Measurements from ENCODE around the gene OPA1. TPM values are rescaled to one million over a fixed set of nuclear protein-coding genes. Genes with fewer than 3 reads are reported as not detected.

Gene OPA1
- polyA plus RNA-seq, 1 donor (not counting 4 experiments of a cell fraction or from before 2014, with no cell fraction given): 50.1 TPM

DNA sequence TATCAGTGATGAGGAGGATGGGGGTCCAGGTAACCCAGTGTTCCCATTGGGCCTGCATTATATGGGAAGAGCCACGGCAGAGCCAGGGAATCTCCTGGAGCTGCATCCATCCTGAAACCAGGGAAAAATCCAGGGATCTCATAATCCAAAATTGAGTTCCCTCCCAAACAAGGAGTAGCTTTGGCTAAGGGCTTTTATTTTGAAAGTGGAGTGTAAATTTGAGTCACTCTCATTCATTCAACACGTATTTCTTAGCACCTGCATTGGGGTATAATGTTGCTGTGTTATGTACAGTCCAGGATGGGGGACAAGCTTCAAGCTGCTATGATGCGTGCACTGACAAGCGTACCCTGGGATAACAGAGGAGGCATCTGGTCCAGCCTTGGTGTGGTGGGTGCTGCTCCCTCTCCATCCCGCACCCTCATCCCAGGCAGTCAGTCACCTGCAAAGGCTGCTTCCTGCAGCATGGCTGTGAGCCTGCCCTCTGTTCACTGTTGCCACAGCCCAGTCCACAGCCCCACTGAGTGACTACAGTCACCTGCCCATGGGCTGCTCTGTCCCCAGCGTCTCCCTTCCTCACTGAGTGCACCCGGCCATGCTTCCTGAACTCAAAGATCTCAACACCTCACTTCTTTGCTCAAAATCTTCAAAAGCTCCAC, 135.6 kb downstream of the OPA1 start:
- H3K4me3 ChIP-seq (ENCODE audit: control insufficient read depth in 2 of 3, extremely low read depth in 1 of 3, insufficient read depth in 2 of 3, low read depth in 1 of 3, low read length in 3 of 3): no peak overlapping the region
- no peak for TF ChIP-seq CTCF (optimal IDR thresholded peaks at IDR 0.05 in 1 of 3, IDR thresholded peaks at IDR 0.05 in 1 of 3, conservative IDR thresholded peaks at IDR 0.05 in 1 of 3; ENCODE audit: extremely low read depth in 1 of 3, insufficient read depth in 2 of 3, low read length in 3 of 3)
- no peaks in the 10 kb centered on the region for H3K9me3 ChIP-seq (ENCODE audit: control insufficient read depth, low read depth, low read length)
- H3K4me1 ChIP-seq (ENCODE audit: control insufficient read depth, extremely low read depth, insufficient read depth, low read length): no peaks in the 10 kb centered on the region
- H3K27ac ChIP-seq (ENCODE audit: control insufficient read depth, insufficient read depth, low read length): no peak overlapping the region
- H3K27me3 ChIP-seq (ENCODE audit: control insufficient read depth, extremely low read depth, insufficient read depth, low read length): peaks cover 2% of the 10 kb centered on the region
- H3K9me1 ChIP-seq (ENCODE audit: control insufficient read depth, extremely low read depth, insufficient read depth, low read length): no peaks in the 10 kb centered on the region
- no peak overlapping the region for H3K9ac ChIP-seq (ENCODE audit: control insufficient read depth, extremely low read depth, insufficient read depth, low read length)
- FAIRE-seq (no peak), DNase-seq (ENCODE audit: low read depth, low spot score) (no peak)
- no peak overlapping the region for H2AFZ ChIP-seq (ENCODE audit: control insufficient read depth, low read length)
- no peaks in the 10 kb centered on the region for H3K79me2 ChIP-seq (ENCODE audit: control insufficient read depth, insufficient read depth, low read length)
- H3K36me3 ChIP-seq (ENCODE audit: control insufficient read depth in 2 of 2, extremely low read depth in 1 of 2, insufficient read depth in 2 of 2, low read length in 2 of 2): no peaks in the 10 kb centered on the region
- dilution Hi-C loops (cut with MboI; ENCODE audit: extremely low pct_ligation_motif_present, low sequenced_read_pairs): no loop called here
- no peak overlapping the region for H3K4me2 ChIP-seq (ENCODE audit: control insufficient read depth, extremely low read depth, insufficient read depth, low read depth, low read length)
- H4K20me1 ChIP-seq (ENCODE audit: control insufficient read depth, extremely low read depth, insufficient read depth, low read length): no peaks in the 10 kb centered on the region

- H3K9ac ChIP-seq (ENCODE audit: control insufficient read depth, extremely low read depth, insufficient read depth, low read length): no peak overlapping the region
- H3K79me2 ChIP-seq (ENCODE audit: control insufficient read depth, insufficient read depth, low read length): no peaks in the 10 kb centered on the region
- no peaks in the 10 kb centered on the region for H3K4me1 ChIP-seq (ENCODE audit: control insufficient read depth, extremely low read depth, insufficient read depth, low read length)
- no peak overlapping the region for H3K4me3 ChIP-seq (ENCODE audit: control insufficient read depth in 2 of 3, extremely low read depth in 1 of 3, insufficient read depth in 2 of 3, low read depth in 1 of 3, low read length in 3 of 3)
- H3K27me3 ChIP-seq (ENCODE audit: control insufficient read depth, extremely low read depth, insufficient read depth, low read length): peaks cover 2% of the 10 kb centered on the region
- dilution Hi-C loops (cut with MboI; ENCODE audit: extremely low pct_ligation_motif_present, low sequenced_read_pairs): no loop called here
- H3K36me3 ChIP-seq (ENCODE audit: control insufficient read depth in 2 of 2, extremely low read depth in 1 of 2, insufficient read depth in 2 of 2, low read length in 2 of 2): no peaks in the 10 kb centered on the region
- no peak overlapping the region for H3K4me2 ChIP-seq (ENCODE audit: control insufficient read depth, extremely low read depth, insufficient read depth, low read depth, low read length)
- TF ChIP-seq EZH2 (IDR thresholded peaks at IDR 0.05; ENCODE audit: low read length) (no peak), CTCF (optimal IDR thresholded peaks at IDR 0.05 in 1 of 3, IDR thresholded peaks at IDR 0.05 in 1 of 3, conservative IDR thresholded peaks at IDR 0.05 in 1 of 3; ENCODE audit: extremely low read depth in 1 of 3, insufficient read depth in 2 of 3, low read length in 3 of 3) (no peak)
- no peaks in the 10 kb centered on the region for H3K9me3 ChIP-seq (ENCODE audit: control insufficient read depth, low read depth, low read length)
- no peak overlapping the region for H3K27ac ChIP-seq (ENCODE audit: control insufficient read depth, insufficient read depth, low read length)
- FAIRE-seq (no peak), DNase-seq (ENCODE audit: low read depth, low spot score) (no peak)
- no peaks in the 10 kb centered on the region for H3K9me1 ChIP-seq (ENCODE audit: control insufficient read depth, extremely low read depth, insufficient read depth, low read length)
- H2AFZ ChIP-seq (ENCODE audit: control insufficient read depth, low read length): no peak overlapping the region
- H4K20me1 ChIP-seq (ENCODE audit: control insufficient read depth, extremely low read depth, insufficient read depth, low read length): no peaks in the 10 kb centered on the region
Measured at GRCh38 chr3:193729088-193729465, 136.1 kb downstream of the OPA1 start.
